ENCODE data around the gene MKNK2.
A peak's percentile ranks its signal among the peaks of the same experiment; 100 is the strongest.
"Not testable (repeated sequence)": the region's sequence is repeated elsewhere in the genome, so short reads cannot be mapped to it uniquely, and the experiment has no call there.

MKNK2 gene

GRCh38 chr19:2050991-2051772 lies at the start of gene MKNK2:
MKNK2 (minus strand) TSS chr19:2051244; CDS start chr19:2050851, 393 bp downstream.
- peak; percentile 79 for DNase-seq (ENCODE audit: low read depth)

GRCh38 chr19:2100719-2101061 lies 49.6 kb upstream of the MKNK2 start:
- no peak for DNase-seq (ENCODE audit: low read depth)

GRCh38 chr19:2099937-2100718 lies 49.1 kb upstream of the MKNK2 start:
- no peak for DNase-seq (ENCODE audit: low read depth)

GRCh38 chr19:2099054-2099501 lies 48.0 kb upstream of the MKNK2 start:
- no peak for DNase-seq (ENCODE audit: low read depth)

GRCh38 chr19:2097886-2098327 lies 46.9 kb upstream of the MKNK2 start:
- no peak for DNase-seq (ENCODE audit: low read depth)

- DNase-seq (ENCODE audit: low read depth) = no peak
Measured at GRCh38 chr19:2097203-2097885, 46.3 kb upstream of the MKNK2 start.

- DNase-seq (ENCODE audit: low read depth) = peak; percentile 97
Measured at GRCh38 chr19:2096480-2097202, 45.6 kb upstream of the MKNK2 start, which contains the start of gene IZUMO4. IZUMO4 (plus strand) TSS chr19:2096915; CDS start chr19:2096946, 31 bp downstream.

- DNase-seq (ENCODE audit: low read depth) = peak; percentile 97
Measured at GRCh38 chr19:2096034-2096479, 45.0 kb upstream of the MKNK2 start, which contains the start of gene MOB3A. MOB3A (minus strand) TSS chr19:2096326; CDS start chr19:2078560, 17,766 bp downstream.

- DNase-seq (ENCODE audit: low read depth) = not testable (repeated sequence)
Measured at GRCh38 chr19:2091926-2092525, 41.0 kb upstream of the MKNK2 start.

GRCh38 chr19:2089727-2090053 lies 38.6 kb upstream of the MKNK2 start:
- no peak for DNase-seq (ENCODE audit: low read depth)

GRCh38 chr19:2089001-2089711 lies 38.1 kb upstream of the MKNK2 start:
- no peak for DNase-seq (ENCODE audit: low read depth)

- no peak for DNase-seq (ENCODE audit: low read depth)
Measured at GRCh38 chr19:2087621-2088100, 36.6 kb upstream of the MKNK2 start.

GRCh38 chr19:2086695-2087620 lies 35.9 kb upstream of the MKNK2 start:
- peak; percentile 18 for DNase-seq (ENCODE audit: low read depth)

GRCh38 chr19:2084993-2085720 lies 34.1 kb upstream of the MKNK2 start:
- DNase-seq (ENCODE audit: low read depth) = peak; percentile 62

- DNase-seq (ENCODE audit: low read depth) = no peak
Measured at GRCh38 chr19:2083174-2083854, 32.3 kb upstream of the MKNK2 start.

- DNase-seq (ENCODE audit: low read depth) = no peak
Measured at GRCh38 chr19:2081873-2082810, 31.1 kb upstream of the MKNK2 start.
